ENCODE data around the gene NRAS. TPM values are rescaled to one million over a fixed set of nuclear protein-coding genes. Genes with fewer than 3 reads are reported as not detected.

NRAS gene
- polyA plus RNA-seq (2012; ENCODE audit: insufficient read depth, insufficient read length, low read depth): 16.0 TPM

DNA sequence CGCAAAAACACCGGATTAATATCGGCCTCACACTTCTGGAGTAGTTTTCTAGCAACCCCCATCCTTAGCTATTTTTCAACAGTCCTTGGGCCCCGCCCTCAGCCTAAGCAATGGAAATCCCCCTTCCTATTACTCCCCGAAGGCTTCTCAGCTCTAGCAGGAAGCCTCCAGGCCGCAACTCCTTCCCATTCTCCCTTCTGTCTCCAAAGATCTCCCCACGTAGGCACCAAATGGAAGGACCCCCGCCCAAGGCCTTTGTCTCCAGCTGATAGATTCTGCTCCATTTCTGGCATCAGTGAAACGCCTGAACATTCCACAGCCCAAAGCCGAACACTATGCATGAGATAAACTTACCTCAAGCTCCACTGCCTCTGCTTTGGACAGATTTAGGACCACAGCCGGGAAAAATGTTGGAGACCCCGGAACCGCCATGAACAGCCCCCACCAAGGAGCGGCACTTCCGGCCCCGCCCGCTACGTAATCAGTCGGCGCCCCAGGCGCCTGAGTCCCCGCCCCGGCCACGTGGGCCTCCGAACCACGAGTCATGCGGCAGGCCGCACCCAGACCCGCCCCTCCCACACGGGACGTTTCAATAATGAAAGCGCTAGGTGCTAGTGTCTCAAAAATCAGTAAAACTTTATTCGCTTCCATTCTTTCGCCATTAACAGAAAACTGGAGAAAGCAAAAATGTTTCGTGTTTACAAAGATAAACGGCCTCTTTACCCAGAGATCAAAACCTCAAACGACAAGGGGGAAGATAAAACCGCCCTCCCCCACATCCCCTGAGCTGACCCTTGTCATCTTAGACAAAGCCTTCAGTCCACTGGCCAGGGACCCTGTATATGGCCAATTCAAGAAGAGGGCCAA lies at the start of gene NRAS:
Gene NRAS, minus strand, starts transcription at position 468 of the 867 bp plus-strand sequence. CDS start 611 bp downstream, outside the sequence.
- no peaks in the 10 kb centered on the region for H3K9me3 ChIP-seq
- peaks cover 62% of the 10 kb centered on the region for H3K36me3 ChIP-seq
- DNase-seq: peak; percentile 94
- peaks cover 3% of the 10 kb centered on the region; the same call in 1 of the 2 replicates for H3K4me1 ChIP-seq
- TF ChIP-seq, protein P1, sequence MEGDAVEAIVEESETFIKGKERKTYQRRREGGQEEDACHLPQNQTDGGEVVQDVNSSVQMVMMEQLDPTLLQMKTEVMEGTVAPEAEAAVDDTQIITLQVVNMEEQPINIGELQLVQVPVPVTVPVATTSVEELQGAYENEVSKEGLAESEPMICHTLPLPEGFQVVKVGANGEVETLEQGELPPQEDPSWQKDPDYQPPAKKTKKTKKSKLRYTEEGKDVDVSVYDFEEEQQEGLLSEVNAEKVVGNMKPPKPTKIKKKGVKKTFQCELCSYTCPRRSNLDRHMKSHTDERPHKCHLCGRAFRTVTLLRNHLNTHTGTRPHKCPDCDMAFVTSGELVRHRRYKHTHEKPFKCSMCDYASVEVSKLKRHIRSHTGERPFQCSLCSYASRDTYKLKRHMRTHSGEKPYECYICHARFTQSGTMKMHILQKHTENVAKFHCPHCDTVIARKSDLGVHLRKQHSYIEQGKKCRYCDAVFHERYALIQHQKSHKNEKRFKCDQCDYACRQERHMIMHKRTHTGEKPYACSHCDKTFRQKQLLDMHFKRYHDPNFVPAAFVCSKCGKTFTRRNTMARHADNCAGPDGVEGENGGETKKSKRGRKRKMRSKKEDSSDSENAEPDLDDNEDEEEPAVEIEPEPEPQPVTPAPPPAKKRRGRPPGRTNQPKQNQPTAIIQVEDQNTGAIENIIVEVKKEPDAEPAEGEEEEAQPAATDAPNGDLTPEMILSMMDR (IDR thresholded peaks at IDR 0.05; ENCODE audit: low read depth, low read length): no peak
- no peaks in the 10 kb centered on the region for H3K27me3 ChIP-seq
- H3K4me3 ChIP-seq (ENCODE audit: low read depth, low read length): peak within 1 kb of the TSS; percentile 97

DNA sequence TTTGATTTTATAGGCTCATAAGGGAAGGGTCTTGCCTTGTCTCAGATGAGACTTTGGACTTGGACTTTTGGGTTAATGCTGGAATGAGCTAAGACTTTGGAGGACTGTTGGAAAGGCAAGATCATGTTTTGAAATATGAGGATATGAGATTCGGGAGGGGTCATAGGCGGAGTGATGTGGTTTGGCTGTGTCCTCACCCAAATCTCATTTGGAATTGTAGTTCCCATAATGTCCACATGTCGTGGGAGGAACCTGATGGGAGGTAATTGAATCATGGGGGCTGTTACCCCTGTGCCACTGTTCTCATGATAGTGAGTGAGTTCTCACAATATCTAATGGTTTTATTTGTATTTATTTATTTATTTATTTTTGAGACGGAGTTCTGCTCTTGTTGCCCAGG lies 48.1 kb upstream of the NRAS start:
- Histone ChIP-seq H3K27me3 (no peaks in the 10 kb centered on the region), H3K4me1 (no peaks in the 10 kb centered on the region), H3K4me3 (ENCODE audit: low read depth, low read length) (no peak overlapping the region), H3K36me3 (no peaks in the 10 kb centered on the region), H3K9me3 (no peaks in the 10 kb centered on the region)
- DNase-seq: no peak
- TF ChIP-seq, protein P1 (IDR thresholded peaks at IDR 0.05; ENCODE audit: low read depth, low read length): peak; percentile 30

DNA sequence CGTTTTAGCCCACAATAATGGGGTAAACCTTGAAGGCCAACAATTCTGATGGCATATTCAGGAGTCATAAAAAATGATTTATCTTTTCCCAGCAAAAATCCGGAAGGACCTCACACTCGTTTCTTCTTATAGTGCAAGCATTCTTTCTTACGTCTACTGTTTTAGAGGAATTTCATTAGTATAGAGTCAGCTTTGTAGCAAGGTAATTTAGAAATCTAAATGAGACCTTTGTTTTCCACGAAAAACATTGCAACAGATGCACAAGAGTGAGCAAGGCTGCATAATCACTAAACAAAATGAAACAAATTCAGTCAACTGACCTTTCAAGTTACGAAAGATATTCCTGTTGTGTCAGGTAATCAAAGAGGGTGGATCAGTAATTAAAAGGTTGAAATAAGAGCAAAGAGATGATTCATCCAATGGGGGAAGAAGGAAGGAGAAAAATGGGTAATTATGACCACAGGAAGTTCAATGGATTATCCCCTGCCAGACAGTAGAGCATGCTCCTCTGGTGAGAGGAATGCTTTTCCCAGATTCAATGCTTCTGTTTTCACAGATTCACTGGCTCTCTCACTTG lies 41.8 kb upstream of the NRAS start:
- peaks cover 4% of the 10 kb centered on the region; the same call in 1 of the 2 replicates for H3K4me1 ChIP-seq
- no peaks in the 10 kb centered on the region for H3K9me3 ChIP-seq
- H3K36me3 ChIP-seq: peaks cover 14% of the 10 kb centered on the region
- no peaks in the 10 kb centered on the region for H3K27me3 ChIP-seq
- TF ChIP-seq, protein P1 (IDR thresholded peaks at IDR 0.05; ENCODE audit: low read depth, low read length): no peak
- peak overlapping the region; percentile 98 for H3K4me3 ChIP-seq (ENCODE audit: low read depth, low read length)
- DNase-seq: no peak

DNA sequence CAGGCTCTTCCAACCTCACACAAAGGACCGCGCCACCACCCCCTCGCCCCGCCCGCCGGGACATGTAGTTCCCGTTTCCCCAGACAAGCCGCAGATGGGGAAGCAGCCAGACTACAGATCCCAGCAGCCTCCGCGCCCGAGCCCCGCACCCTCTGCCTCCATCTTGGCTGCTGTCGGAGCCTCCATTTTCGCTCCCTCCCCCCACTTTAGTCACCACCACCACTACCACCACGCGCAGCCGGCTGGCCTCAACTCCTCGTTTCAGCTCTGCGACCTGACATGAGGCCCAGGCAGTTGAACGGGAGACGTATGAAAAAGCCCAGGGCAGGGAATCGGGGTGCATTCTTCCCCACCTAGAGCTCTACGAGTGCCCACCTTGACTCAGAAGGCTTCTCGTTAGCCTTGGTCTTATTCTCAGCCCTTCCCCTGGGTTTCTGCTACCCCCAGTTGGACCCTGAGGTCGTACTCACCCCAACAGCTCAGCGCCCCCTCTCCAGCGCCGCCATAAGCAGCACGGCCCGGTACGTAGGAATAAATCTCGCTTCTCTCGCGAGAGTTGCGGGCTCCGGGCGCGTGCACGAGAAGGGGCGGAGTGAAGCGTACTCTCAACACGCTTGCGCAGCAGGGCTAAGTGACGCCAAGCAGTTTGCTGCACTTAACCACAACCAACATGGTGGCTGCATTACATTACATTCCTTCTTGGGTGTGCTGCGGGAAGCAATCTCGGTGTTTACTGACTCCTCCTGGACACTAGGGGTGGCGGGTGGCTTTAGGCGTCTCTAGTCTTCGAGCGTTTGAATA lies 41.1 kb upstream of the NRAS start, which contains the start of gene CSDE1:
Gene CSDE1, minus strand, starts transcription at position 530 of the 801 bp plus-strand sequence. CDS start 18,094 bp downstream, outside the sequence.
- peaks cover 14% of the 10 kb centered on the region for H3K36me3 ChIP-seq
- no peaks in the 10 kb centered on the region for H3K27me3 ChIP-seq
- no peaks in the 10 kb centered on the region for H3K9me3 ChIP-seq
- TF ChIP-seq, protein P1 (IDR thresholded peaks at IDR 0.05; ENCODE audit: low read depth, low read length): peak; percentile 74
- H3K4me3 ChIP-seq (ENCODE audit: low read depth, low read length): peak within 1 kb of the TSS; percentile 98
- DNase-seq: peak; percentile 97
- peaks cover 4% of the 10 kb centered on the region; the same call in 1 of the 2 replicates for H3K4me1 ChIP-seq

DNA sequence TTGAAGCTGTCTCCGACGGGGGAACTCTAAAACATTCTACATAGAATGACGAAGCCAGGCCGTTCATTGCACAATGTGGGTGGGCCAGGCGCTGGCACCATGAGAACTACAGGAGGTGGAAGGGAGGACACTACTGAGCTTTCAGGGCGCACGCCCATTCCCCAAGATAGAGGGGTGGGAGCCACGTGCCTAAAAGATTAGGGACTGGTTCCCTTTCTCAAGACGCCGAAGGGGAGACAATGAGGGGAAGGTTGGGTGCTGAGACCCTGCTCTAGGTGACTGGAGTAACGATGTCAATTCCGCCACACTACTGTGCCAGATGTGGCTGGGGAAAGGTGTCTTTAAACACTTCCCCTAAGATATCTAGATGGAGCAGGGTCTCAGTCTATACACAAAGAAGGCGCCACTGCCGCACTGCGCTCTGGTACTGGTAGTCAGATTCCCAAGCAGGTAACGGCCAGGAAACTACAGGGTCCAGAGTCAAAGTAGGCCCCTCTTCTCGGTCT lies 40.4 kb upstream of the NRAS start:
- Histone ChIP-seq H3K4me1 (peaks cover 4% of the 10 kb centered on the region; the same call in 1 of the 2 replicates), H3K9me3 (no peaks in the 10 kb centered on the region), H3K4me3 (ENCODE audit: low read depth, low read length) (peak overlapping the region; percentile 98), H3K27me3 (no peaks in the 10 kb centered on the region), H3K36me3 (peaks cover 14% of the 10 kb centered on the region)
- TF ChIP-seq, protein P1 (IDR thresholded peaks at IDR 0.05; ENCODE audit: low read depth, low read length): no peak
- peak; percentile 32 for DNase-seq
